Ureter (tissue), 1 donor: ENCODE results near the gene EVA1B. TPM values are rescaled to one million over a fixed set of nuclear protein-coding genes. Genes with fewer than 3 reads are reported as not detected.

ENCODE experiments used
- DNase-seq: peaks from one replicate; pipeline ENCODE4 v3.0.0-alpha.2; 2020; ENCODE audit warnings: low spot score
- total RNA-seq: library from RNA; stranded (reverse); gene quantifications from one replicate; pipeline ENCODE4 v1.2.4, GENCODE V29; 2023
- donor health status: DM: yes; HTN: yes; CAD: no.

EVA1B gene
- total RNA-seq, 1 donor from 2014 or later: 12.4 TPM

- DNase-seq: no peak
Observed at GRCh38 chr1:36279789-36280296, 43.6 kb downstream of the EVA1B start.

- no peak for DNase-seq
Observed at GRCh38 chr1:36279110-36279788, 44.2 kb downstream of the EVA1B start.

GRCh38 chr1:36276688-36277087, 46.8 kb downstream of the EVA1B start:
- DNase-seq: no peak

- no peak for DNase-seq
Observed at GRCh38 chr1:36274201-36274600, 49.2 kb downstream of the EVA1B start.

GRCh38 chr1:36273024-36273423, 50.4 kb downstream of the EVA1B start:
- DNase-seq: no peak

Other genes with a start within 250 kb of the EVA1B start
- not detected for gene TEKT2, start 239.6 kb downstream of the EVA1B start, total RNA-seq
- 24.1 TPM for gene ADPRS, start 234.8 kb downstream of the EVA1B start, total RNA-seq
- gene COL8A2, start 198.4 kb downstream of the EVA1B start, total RNA-seq: 8.0 TPM
- gene TRAPPC3, start 174.2 kb downstream of the EVA1B start, total RNA-seq: 55.0 TPM
- gene MAP7D1, start 167.5 kb downstream of the EVA1B start, total RNA-seq: 68.3 TPM
- 129 TPM for gene THRAP3, start 99.2 kb downstream of the EVA1B start, total RNA-seq
- gene SH3D21, start 17.3 kb downstream of the EVA1B start, total RNA-seq: 9.5 TPM
- 34.2 TPM for gene STK40, start 62.3 kb upstream of the EVA1B start, total RNA-seq
- gene LSM10, start 74.3 kb upstream of the EVA1B start, total RNA-seq: 28.9 TPM
- 13.4 TPM for gene OSCP1, start 126.8 kb upstream of the EVA1B start, total RNA-seq
- gene MRPS15, start 140.7 kb upstream of the EVA1B start, total RNA-seq: 59.9 TPM
- 13.7 TPM for gene CSF3R, start 159.3 kb upstream of the EVA1B start, total RNA-seq